Tibial nerve (tissue), 4 donors: Measurements from ENCODE around the gene FSD2.

Experiments
- CTCF ChIP-seq, 5 experiments: fragments of 200-600 bp in 3 of 5; fragments of 450-650 bp in 2 of 5; sonication (generic) in 3 of 5; IDR thresholded peaks; one replicate each; pipeline ENCODE4 v1.5.1; 2016 to 2019; ENCODE audit warnings: antibody characterized with exemption in 5 of 5, mild to moderate bottlenecking in 3 of 5, moderate library complexity in 2 of 5
- EP300 ChIP-seq, 2 donors: sonication (generic); formaldehyde crosslinking; IDR thresholded peaks; one replicate each; pipeline ENCODE4 v1.6.1; 2017; ENCODE audit warnings: antibody characterized with exemption in 2 of 2, mild to moderate bottlenecking in 1 of 2
- POLR2A ChIP-seq, 2 donors: fragments of 450-650 bp; IDR thresholded peaks; one replicate each; pipeline ENCODE4 v1.6.1; 2017; ENCODE audit warnings: antibody characterized with exemption in 2 of 2, mild to moderate bottlenecking in 2 of 2, moderate library complexity in 2 of 2

GRCh38 chr15:82854554-82854953 lies 48.7 kb upstream of the FSD2 start:
- TF ChIP-seq CTCF (IDR thresholded peaks at IDR 0.05), result no peak
- no peak for TF ChIP-seq EP300 (IDR thresholded peaks at IDR 0.05)
- TF ChIP-seq POLR2A (IDR thresholded peaks at IDR 0.05), result no peak
